CD4-positive, alpha-beta memory T cell (primary cell): ENCODE results near the gene PLK5. TPM values are rescaled to one million over a fixed set of nuclear protein-coding genes. Genes with fewer than 3 reads are reported as not detected.
A peak's percentile ranks its signal among the peaks of the same experiment; 100 is the strongest.
"Not testable (repeated sequence)": the region's sequence is repeated elsewhere in the genome, so short reads cannot be mapped to it uniquely, and the experiment has no call there.

ENCODE experiments used
- CTCF ChIA-PET: fragments of 350-600 bp; sonication (Branson Sonifier 250); formaldehyde crosslinking; loops from one replicate; lab custom pipeline; 2021; ENCODE audit warnings: inconsistent platforms; ENCODE audit not compliant: partially characterized antibody; lab: Charles Lee
- POLR2A ChIA-PET: fragments of 350-600 bp; sonication (Branson Sonifier 250); formaldehyde crosslinking; loops from one replicate; lab custom pipeline; 2021; ENCODE audit not compliant: partially characterized antibody; lab: Charles Lee
- DNase-seq, 5 donors: peaks; one replicate each; pipeline versions ENCODE4 v3.0.0 to v3.0.0-alpha.2; 2020 to 2022; ENCODE audit warnings: mixed read lengths in 1 of 5
- H3K27ac ChIP-seq: one replicate; pipeline ENCODE4 v1.7.0; 2013; ENCODE audit warnings: low read depth, low read length
- H3K27me3 ChIP-seq: 2 replicates; pipeline ENCODE4 v1.7.0; 2013; ENCODE audit warnings: mild to moderate bottlenecking, low read length, moderate library complexity; ENCODE audit not compliant: insufficient read depth
- H3K36me3 ChIP-seq: 2 replicates; pipeline ENCODE4 v1.7.0; 2013; ENCODE audit warnings: mild to moderate bottlenecking, low read length, moderate library complexity; ENCODE audit not compliant: insufficient read depth
- H3K4me1 ChIP-seq: 2 replicates; pipeline ENCODE4 v1.7.0; 2013; ENCODE audit warnings: mild to moderate bottlenecking, low read length, moderate library complexity; ENCODE audit not compliant: insufficient read depth
- H3K4me3 ChIP-seq, 2 donors: one replicate each; pipeline ENCODE4 v1.7.0; 2013; ENCODE audit warnings: low read length in 2 of 2, mild to moderate bottlenecking in 1 of 2
- H3K9me3 ChIP-seq, 2 donors: one replicate each; pipeline ENCODE4 v1.7.0; 2013; ENCODE audit warnings: low read length in 2 of 2, control low read depth in 1 of 2; ENCODE audit not compliant: control insufficient read depth in 1 of 2
- H3K27ac Mint-ChIP-seq, 7 donors: one replicate each; pipeline ENCODE4 v1.8.0; 2020 to 2021; ENCODE audit warnings: mixed read lengths in 7 of 7, mild to moderate bottlenecking in 6 of 7, inconsistent platforms in 3 of 7, moderate library complexity in 3 of 7
- H3K27me3 Mint-ChIP-seq, 2 donors: one replicate each; pipeline ENCODE4 v1.8.0; 2020 to 2021; ENCODE audit warnings: mixed read lengths in 2 of 2
- H3K36me3 Mint-ChIP-seq, 2 donors: one replicate each; pipeline ENCODE4 v1.8.0; 2020 to 2021; ENCODE audit warnings: mixed read lengths in 2 of 2, inconsistent platforms in 1 of 2, mild to moderate bottlenecking in 1 of 2
- H3K4me1 Mint-ChIP-seq, 4 donors: one replicate each; pipeline ENCODE4 v1.8.0; 2020 to 2021; ENCODE audit warnings: mixed read lengths in 4 of 4, mild to moderate bottlenecking in 1 of 4
- H3K4me3 Mint-ChIP-seq, 8 donors: one replicate each; pipeline ENCODE4 v1.8.0; 2020 to 2021; ENCODE audit warnings: mixed read lengths in 8 of 8, mild to moderate bottlenecking in 7 of 8, moderate library complexity in 6 of 8, inconsistent platforms in 3 of 8
- H3K9me3 Mint-ChIP-seq, 8 donors: one replicate each; pipeline ENCODE4 v1.8.0; 2020 to 2021; ENCODE audit warnings: mixed read lengths in 8 of 8, mild to moderate bottlenecking in 5 of 8, inconsistent platforms in 3 of 8, moderate library complexity in 1 of 8
- intact Hi-C: fragments of 100-400 bp; cut with micrococcal nuclease; formaldehyde crosslinking; loops from one replicate; pipeline ENCODE4 v1.15.1; 2023
- polyA plus RNA-seq, 2 donors: library from polyadenylated mRNA; unstranded; fragments of 300-500 nt; fragmentation: Illumina TruSeq; gene quantifications; one replicate each; pipeline ENCODE4 v1.2.3, GENCODE V29; 2021
- total RNA-seq, 2 experiments: library from RNA; stranded (reverse); gene quantifications; one replicate each; pipeline ENCODE4 v1.2.3, GENCODE V29; 2021

The PLK5 gene, protein sequence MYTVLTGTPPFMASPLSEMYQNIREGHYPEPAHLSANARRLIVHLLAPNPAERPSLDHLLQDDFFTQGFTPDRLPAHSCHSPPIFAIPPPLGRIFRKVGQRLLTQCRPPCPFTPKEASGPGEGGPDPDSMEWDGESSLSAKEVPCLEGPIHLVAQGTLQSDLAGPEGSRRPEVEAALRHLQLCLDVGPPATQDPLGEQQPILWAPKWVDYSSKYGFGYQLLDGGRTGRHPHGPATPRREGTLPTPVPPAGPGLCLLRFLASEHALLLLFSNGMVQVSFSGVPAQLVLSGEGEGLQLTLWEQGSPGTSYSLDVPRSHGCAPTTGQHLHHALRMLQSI
- total RNA-seq = not detected
- polyA plus RNA-seq = not detected

DNA sequence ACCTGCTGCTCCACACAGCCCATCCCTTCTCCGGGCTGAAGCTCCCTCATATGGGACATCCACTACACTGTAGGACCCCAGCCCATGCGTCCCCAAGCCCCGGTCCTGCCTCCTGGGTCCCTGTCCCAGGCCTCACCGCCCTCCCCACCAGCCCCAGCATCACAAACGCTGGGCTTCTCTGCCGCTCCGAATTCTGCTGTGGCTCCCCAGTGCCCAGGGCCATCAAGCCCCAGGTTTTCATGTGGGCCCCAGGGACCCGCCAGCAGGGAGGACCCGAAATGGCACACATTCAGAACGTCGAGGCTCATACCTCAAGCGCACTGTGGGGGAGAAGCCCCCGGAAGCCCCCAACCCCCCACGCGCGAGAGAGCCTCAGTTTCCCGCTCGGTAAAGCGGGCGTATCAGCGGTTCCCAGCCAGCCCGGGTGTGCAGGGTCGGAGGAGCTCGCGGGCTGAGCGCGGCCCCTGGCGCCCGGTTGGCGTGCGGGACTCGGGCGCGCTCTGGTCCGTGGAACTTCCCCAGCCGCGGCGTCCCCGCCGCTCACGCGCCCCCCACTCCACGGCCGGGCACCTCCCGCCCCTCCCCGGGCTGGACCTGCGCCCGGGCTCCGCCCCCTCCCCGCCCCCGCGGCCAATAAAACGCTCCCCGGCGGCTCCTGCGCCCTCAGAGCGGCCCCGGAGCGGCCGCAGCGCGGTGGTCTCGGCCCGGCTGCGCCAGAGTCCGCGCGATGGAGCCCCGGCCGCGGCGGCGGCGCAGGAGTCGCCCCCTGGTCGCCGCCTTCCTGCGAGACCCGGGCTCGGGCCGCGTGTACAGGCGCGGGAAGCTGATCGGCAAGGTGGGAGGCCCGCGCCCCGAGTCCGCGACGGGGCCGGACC is at the start of gene PLK5:
Gene PLK5 (plus strand): TSS at position 666 of the 875 bp plus-strand sequence. CDS start 2,920 bp downstream, outside the sequence.
- ChIA-PET POLR2A (no interaction called here), CTCF (no interaction called here)
- no peak for DNase-seq
- no peaks in the 10 kb centered on the region for H3K9me3 ChIP-seq
- no peak within 1 kb of the TSS for H3K4me3 ChIP-seq
- intact Hi-C loops = no loop called here
- no peaks in the 10 kb centered on the region for H3K36me3 ChIP-seq
- no peak within 1 kb of the TSS for H3K27ac Mint-ChIP-seq
- H3K36me3 Mint-ChIP-seq = no peaks in the 10 kb centered on the region
- peaks cover 20 to 21% of the 10 kb centered on the region in 2 donors for H3K27me3 Mint-ChIP-seq
- H3K4me1 ChIP-seq = no peaks in the 10 kb centered on the region
- peaks cover 0 to 9% (median 6%) of the 10 kb centered on the region in 4 donors for H3K4me1 Mint-ChIP-seq
- peak within 1 kb of the TSS in 5 of 8 donors; percentile 31 to 80 (median 45) for H3K4me3 Mint-ChIP-seq
- H3K9me3 Mint-ChIP-seq = peaks cover 0 to 3% (median 0%) of the 10 kb centered on the region in 8 donors
- H3K27me3 ChIP-seq = peaks cover 10% of the 10 kb centered on the region
- no peak within 1 kb of the TSS for H3K27ac ChIP-seq

DNA sequence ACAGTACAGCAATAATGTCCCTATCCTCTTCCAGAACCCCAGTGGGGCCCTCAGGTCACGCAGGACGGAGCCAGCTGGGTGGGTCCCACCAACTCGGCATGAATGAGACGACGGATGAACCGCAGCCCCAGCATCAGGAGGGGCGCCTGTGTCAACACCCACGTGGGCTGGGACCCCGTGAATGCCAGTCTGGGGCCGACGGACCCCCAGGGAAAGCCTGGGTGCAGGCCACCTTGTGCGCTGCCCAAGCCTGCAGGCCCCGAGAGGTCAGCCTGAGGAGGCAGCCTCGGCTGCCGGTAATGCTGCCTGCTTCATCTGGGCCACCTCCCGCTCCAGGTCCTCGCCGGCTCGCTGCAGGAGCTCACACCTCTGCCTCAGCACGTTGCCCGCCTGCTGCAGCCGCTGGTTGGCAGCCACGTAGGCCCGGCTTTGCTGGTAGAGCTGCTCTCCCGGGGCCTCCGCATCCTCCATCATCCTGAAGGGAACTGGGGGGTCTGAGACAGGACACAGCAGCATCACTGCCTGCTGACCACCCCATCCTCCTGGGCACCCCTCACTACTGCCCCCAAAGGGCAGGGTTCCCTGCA is 49.0 kb upstream of the PLK5 start:
- Histone ChIP-seq H3K4me1 (peaks cover 36% of the 10 kb centered on the region), H3K4me3 (no peak overlapping the region), H3K27ac (no peak overlapping the region), H3K36me3 (no peaks in the 10 kb centered on the region), H3K9me3 (no peaks in the 10 kb centered on the region), H3K27me3 (no peaks in the 10 kb centered on the region)
- intact Hi-C loops = no loop called here
- POLR2A ChIA-PET = interaction anchor here (1.3 kb wide), 1 partner anchor 30 kb away, joined by 5 read pairs; no protein-coding TSS in a partner anchor
- Mint-ChIP-seq H3K27me3 (peaks cover 0 to 1% of the 10 kb centered on the region in 2 donors), H3K4me1 (peaks cover 8 to 53% (median 23%) of the 10 kb centered on the region in 4 donors), H3K4me3 (peak overlapping the region in 1 of 8 donors; percentile 12), H3K9me3 (no peaks in the 10 kb centered on the region), H3K27ac (no peak overlapping the region), H3K36me3 (peaks cover 4 to 7% of the 10 kb centered on the region in 2 donors)
- DNase-seq = peak in 1 of 5 donors; percentile 10
- CTCF ChIA-PET = interaction anchor here (1.7 kb wide), 1 partner anchor 16 kb away, joined by 4 read pairs; the partner anchor contains the start of genes PCSK4 and REEP6

DNA sequence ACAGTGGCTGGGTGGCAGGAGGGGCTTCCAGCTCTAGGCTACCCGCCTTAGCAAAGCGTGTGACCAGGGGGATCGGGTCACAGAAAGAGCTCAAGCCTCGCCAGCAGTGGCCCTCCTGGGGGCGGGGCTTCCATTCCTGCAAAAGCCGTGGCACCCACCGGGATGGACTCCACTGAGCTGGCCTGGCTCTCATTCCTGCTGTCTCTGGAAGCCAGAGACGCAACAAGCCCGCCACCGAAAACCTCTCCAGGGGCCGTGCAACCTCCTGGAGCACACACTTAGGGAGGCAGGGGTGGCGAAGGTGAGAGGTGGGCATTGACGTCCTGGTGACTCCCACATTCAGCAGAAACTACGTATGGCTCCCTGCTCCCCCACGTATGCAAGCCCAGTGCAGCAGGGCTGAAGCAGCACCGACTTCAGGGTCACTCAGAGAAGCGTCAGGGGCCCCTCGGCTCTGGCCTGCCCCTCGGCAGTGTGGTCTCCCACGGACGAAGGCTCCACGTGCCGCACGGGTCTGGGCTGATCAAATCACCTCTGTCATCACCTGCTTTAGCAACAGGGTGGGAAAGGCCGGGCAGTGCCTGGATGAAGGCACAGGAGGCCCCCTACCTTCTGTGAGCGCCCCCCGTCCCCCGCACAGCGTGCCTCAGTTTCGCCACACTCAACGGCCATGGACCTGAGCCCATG is 48.0 kb upstream of the PLK5 start:
- Mint-ChIP-seq H3K4me1 (peaks cover 8 to 52% (median 21%) of the 10 kb centered on the region in 4 donors), H3K9me3 (no peaks in the 10 kb centered on the region), H3K36me3 (peaks cover 4 to 7% of the 10 kb centered on the region in 2 donors), H3K27ac (peak overlapping the region in 1 of 7 donors; percentile 8), H3K27me3 (peaks cover 0 to 1% of the 10 kb centered on the region in 2 donors), H3K4me3 (peak overlapping the region in 2 of 8 donors; percentile 15 to 17)
- peak in 1 of 5 donors; percentile 22 for DNase-seq
- CTCF ChIA-PET = interaction anchor here (0.7 to 1.7 kb wide), 2 partner anchors 15 to 22 kb away, joined by 3 to 4 read pairs; partner anchors contain the start of genes PCSK4 and REEP6
- Histone ChIP-seq H3K36me3 (no peaks in the 10 kb centered on the region), H3K27me3 (no peaks in the 10 kb centered on the region), H3K4me1 (peaks cover 27% of the 10 kb centered on the region), H3K9me3 (no peaks in the 10 kb centered on the region), H3K4me3 (no peak overlapping the region), H3K27ac (no peak overlapping the region)
- POLR2A ChIA-PET = no interaction called here
- intact Hi-C loops = no loop called here

DNA sequence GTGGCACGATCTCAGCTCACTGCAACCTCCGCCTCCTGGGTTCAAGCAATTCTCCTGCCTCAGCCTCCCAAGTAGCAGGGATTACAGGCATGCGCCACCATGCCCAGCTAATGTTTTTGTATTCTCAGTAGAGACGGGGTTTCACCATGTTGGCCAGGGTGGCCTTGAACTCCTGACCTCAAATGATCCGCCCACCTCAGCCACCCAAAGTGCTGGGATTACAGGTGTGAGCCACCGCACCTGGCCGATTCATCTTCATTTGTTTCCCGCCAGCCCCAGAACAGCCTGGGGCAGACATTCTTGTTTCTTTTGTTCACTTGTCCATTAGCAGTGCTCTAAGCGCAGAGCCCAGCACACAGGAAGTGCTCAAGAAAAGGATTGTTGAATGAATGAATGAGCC is 46.8 kb upstream of the PLK5 start:
- H3K4me1 ChIP-seq = peaks cover 16% of the 10 kb centered on the region
- peak overlapping the region; percentile 29 to 73 (median 58) for H3K4me3 Mint-ChIP-seq
- H3K27me3 Mint-ChIP-seq, H3K36me3 Mint-ChIP-seq, H3K9me3 ChIP-seq, H3K9me3 Mint-ChIP-seq, H3K4me3 ChIP-seq, H3K27ac ChIP-seq, CTCF ChIA-PET, H3K36me3 ChIP-seq, intact Hi-C loops, H3K27me3 ChIP-seq: not testable (repeated sequence)
- DNase-seq = peak in 1 of 5 donors; percentile 9
- peaks cover 8 to 41% (median 16%) of the 10 kb centered on the region in 4 donors for H3K4me1 Mint-ChIP-seq
- peak overlapping the region in 1 of 7 donors; percentile 7 for H3K27ac Mint-ChIP-seq
- POLR2A ChIA-PET = interaction anchor here (1.6 to 2.1 kb wide), 2 partner anchors 9 to 14 kb away, joined by 8 to 9 read pairs; partner anchors contain the start of genes PCSK4 and REEP6

DNA sequence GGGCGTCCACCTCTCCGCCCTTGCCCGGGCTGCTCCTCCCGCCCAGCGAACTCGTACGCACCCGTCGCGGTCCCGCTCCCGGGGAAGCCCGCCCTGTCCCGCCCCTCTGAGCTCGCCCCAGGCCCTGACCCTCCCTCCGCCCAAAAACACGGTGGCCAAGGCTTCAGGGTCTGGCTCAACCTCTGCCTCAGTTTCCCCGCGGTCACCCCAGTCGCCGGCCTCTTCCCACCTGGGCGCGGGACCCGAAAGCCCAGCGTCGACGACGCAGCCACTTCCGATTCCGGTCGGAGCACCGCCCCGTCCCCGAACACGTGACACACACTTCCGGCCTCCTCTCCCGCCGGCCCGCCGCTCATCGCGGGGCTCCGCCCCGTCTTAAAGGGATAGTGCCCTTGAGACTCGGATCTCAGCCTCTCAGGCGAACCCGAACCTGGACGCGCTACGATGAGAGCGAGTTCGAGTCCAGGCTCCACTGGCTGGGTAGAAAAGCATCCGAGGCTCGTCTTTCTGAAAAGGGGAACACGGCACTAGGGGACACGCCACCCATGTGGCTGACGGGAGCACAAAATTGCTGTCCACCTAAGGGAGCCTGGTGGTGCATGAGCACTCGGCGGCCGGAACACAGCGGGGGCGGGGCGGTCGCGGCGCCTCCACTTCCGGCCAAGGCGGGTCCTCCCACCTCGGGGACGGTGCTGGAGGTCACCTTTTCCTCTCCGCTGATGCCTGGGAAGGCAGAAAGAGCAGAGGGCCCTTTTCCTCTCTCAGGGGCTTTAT is 44.8 kb upstream of the PLK5 start, which contains the start of gene C19orf25:
Gene C19orf25 (minus strand): TSS at position 282 of the 774 bp plus-strand sequence. CDS start 312 bp downstream, outside the sequence.
- Histone ChIP-seq H3K27me3 (no peaks in the 10 kb centered on the region), H3K27ac (peak within 1 kb of the TSS; percentile 76), H3K4me3 (peak within 1 kb of the TSS; percentile 46 to 52), H3K36me3 (no peaks in the 10 kb centered on the region), H3K4me1 (peaks cover 14% of the 10 kb centered on the region), H3K9me3 (no peaks in the 10 kb centered on the region)
- intact Hi-C loops = loop anchor here (1.0 kb wide), 2 partner anchors 9 to 11 kb away; partner anchors contain the start of gene PCSK4
- DNase-seq = peak; percentile 87 to 91 (median 89)
- peaks cover 6 to 32% (median 14%) of the 10 kb centered on the region in 4 donors for H3K4me1 Mint-ChIP-seq
- H3K36me3 Mint-ChIP-seq = peaks cover 4 to 7% of the 10 kb centered on the region in 2 donors
- H3K27me3 Mint-ChIP-seq = no peaks in the 10 kb centered on the region
- ChIA-PET POLR2A (interaction anchor here (0.7 to 1.5 kb wide), 3 partner anchors 9 to 12 kb away, joined by 3 to 5 read pairs (median 4); partner anchors contain the start of gene REEP6), CTCF (no interaction called here)
- peak within 1 kb of the TSS; percentile 97 to 100 (median 98) for H3K4me3 Mint-ChIP-seq
- H3K27ac Mint-ChIP-seq = peak within 1 kb of the TSS; percentile 87 to 99 (median 97)
- H3K9me3 Mint-ChIP-seq = no peaks in the 10 kb centered on the region
